ENCODE results near the gene RNF175. TPM values are rescaled to one million over a fixed set of nuclear protein-coding genes. Genes with fewer than 3 reads are reported as not detected.

Gene RNF175
- total RNA-seq, 1 experiment from 2014 or later, result 5.4 TPM

DNA sequence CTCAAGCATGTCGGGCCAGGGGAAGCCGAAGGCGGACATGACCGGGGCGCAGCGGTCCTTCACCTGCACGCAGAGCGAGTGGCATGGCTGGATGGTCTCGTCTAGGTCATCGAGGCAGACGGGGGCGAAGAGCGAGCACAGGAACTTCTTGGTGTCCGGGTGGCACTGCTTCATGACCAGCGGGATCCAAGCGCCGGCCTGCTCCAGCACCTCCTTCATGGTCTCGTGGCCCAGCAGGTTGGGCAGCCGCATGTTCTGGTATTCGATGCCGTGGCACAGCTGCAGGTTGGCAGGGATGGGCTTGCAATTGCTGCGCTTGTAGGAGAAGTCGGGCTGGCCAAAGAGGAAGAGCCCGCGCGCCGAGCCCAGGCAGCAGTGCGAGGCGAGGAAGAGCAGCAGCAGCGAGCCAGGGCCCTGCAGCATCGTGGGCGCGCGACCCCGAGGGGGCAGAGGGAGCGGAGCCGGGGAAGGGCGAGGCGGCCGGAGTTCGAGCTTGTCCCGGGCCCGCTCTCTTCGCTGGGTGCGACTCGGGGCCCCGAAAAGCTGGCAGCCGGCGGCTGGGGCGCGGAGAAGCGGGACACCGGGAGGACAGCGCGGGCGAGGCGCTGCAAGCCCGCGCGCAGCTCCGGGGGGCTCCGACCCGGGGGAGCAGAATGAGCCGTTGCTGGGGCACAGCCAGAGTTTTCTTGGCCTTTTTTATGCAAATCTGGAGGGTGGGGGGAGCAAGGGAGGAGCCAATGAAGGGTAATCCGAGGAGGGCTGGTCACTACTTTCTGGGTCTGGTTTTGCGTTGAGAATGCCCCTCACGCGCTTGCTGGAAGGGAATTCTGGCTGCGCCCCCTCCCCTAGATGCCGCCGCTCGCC is 28.8 kb upstream of the RNF175 start, which contains the start of gene SFRP2 (continued):
- 0 out of 2 replicates have a peak, but pooled peaks have one; percentile 21 for TF ChIP-seq HMGXB4 (CRISPR knock-in tag; IDR thresholded peaks at IDR 0.05)
- TF ChIP-seq, protein P1, sequence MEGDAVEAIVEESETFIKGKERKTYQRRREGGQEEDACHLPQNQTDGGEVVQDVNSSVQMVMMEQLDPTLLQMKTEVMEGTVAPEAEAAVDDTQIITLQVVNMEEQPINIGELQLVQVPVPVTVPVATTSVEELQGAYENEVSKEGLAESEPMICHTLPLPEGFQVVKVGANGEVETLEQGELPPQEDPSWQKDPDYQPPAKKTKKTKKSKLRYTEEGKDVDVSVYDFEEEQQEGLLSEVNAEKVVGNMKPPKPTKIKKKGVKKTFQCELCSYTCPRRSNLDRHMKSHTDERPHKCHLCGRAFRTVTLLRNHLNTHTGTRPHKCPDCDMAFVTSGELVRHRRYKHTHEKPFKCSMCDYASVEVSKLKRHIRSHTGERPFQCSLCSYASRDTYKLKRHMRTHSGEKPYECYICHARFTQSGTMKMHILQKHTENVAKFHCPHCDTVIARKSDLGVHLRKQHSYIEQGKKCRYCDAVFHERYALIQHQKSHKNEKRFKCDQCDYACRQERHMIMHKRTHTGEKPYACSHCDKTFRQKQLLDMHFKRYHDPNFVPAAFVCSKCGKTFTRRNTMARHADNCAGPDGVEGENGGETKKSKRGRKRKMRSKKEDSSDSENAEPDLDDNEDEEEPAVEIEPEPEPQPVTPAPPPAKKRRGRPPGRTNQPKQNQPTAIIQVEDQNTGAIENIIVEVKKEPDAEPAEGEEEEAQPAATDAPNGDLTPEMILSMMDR (IDR thresholded peaks at IDR 0.05), result no peak
- TF ChIP-seq TCF7 (CRISPR knock-in tag; IDR thresholded peaks at IDR 0.05; ENCODE audit: low read depth), result peak; percentile 11; the same call in 1 of the 2 replicates
- no peak for TF ChIP-seq HMGA2 (CRISPR knock-in tag; IDR thresholded peaks at IDR 0.05)
- TF ChIP-seq, protein P2, sequence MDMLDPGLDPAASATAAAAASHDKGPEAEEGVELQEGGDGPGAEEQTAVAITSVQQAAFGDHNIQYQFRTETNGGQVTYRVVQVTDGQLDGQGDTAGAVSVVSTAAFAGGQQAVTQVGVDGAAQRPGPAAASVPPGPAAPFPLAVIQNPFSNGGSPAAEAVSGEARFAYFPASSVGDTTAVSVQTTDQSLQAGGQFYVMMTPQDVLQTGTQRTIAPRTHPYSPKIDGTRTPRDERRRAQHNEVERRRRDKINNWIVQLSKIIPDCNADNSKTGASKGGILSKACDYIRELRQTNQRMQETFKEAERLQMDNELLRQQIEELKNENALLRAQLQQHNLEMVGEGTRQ (CRISPR knock-in tag; IDR thresholded peaks at IDR 0.05), result no peak; the same call in none of the 2 replicates
- TF ChIP-seq ZNF512 (CRISPR knock-in tag; IDR thresholded peaks at IDR 0.05; ENCODE audit: borderline replicate concordance), result no peak
- no peak; the same call in 1 of the 2 replicates for TF ChIP-seq ARID4B (CRISPR knock-in tag; IDR thresholded peaks at IDR 0.05; ENCODE audit: borderline replicate concordance)
- TF ChIP-seq, protein P3, sequence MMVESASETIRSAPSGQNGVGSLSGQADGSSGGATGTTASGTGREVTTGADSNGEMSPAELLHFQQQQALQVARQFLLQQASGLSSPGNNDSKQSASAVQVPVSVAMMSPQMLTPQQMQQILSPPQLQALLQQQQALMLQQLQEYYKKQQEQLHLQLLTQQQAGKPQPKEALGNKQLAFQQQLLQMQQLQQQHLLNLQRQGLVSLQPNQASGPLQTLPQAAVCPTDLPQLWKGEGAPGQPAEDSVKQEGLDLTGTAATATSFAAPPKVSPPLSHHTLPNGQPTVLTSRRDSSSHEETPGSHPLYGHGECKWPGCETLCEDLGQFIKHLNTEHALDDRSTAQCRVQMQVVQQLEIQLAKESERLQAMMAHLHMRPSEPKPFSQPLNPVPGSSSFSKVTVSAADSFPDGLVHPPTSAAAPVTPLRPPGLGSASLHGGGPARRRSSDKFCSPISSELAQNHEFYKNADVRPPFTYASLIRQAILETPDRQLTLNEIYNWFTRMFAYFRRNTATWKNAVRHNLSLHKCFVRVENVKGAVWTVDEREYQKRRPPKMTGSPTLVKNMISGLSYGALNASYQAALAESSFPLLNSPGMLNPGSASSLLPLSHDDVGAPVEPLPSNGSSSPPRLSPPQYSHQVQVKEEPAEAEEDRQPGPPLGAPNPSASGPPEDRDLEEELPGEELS (CRISPR knock-in tag; IDR thresholded peaks at IDR 0.05), result no peak; the same call in none of the 2 replicates
- TF ChIP-seq, protein P4, sequence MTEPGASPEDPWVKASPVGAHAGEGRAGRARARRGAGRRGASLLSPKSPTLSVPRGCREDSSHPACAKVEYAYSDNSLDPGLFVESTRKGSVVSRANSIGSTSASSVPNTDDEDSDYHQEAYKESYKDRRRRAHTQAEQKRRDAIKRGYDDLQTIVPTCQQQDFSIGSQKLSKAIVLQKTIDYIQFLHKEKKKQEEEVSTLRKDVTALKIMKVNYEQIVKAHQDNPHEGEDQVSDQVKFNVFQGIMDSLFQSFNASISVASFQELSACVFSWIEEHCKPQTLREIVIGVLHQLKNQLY (CRISPR knock-in tag; IDR thresholded peaks at IDR 0.05), result no peak
- TF ChIP-seq, protein P5, sequence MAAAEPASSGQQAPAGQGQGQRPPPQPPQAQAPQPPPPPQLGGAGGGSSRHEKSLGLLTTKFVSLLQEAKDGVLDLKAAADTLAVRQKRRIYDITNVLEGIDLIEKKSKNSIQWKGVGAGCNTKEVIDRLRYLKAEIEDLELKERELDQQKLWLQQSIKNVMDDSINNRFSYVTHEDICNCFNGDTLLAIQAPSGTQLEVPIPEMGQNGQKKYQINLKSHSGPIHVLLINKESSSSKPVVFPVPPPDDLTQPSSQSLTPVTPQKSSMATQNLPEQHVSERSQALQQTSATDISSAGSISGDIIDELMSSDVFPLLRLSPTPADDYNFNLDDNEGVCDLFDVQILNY (CRISPR knock-in tag; IDR thresholded peaks at IDR 0.05), result no peak
- peak; percentile 79; the same call in 1 of the 2 replicates for TF ChIP-seq RELA (CRISPR knock-in tag; IDR thresholded peaks at IDR 0.05; ENCODE audit: borderline replicate concordance)
- no peak for TF ChIP-seq NFATC4 (CRISPR knock-in tag; IDR thresholded peaks at IDR 0.05)
- 0 out of 2 replicates have a peak, but pooled peaks have one; percentile 49 for TF ChIP-seq MAX (CRISPR knock-in tag; IDR thresholded peaks at IDR 0.05)
- TF ChIP-seq ZNF317 (CRISPR knock-in tag; IDR thresholded peaks at IDR 0.05; ENCODE audit: borderline replicate concordance, low read depth), result no peak
